Neuronal stem cell (in vitro differentiated cells): ENCODE data around the gene RAPGEF2.
"Not testable (repeated sequence)": the region's sequence is repeated elsewhere in the genome, so short reads cannot be mapped to it uniquely, and the experiment has no call there.

ENCODE experiments used
- DNase-seq: peaks from one replicate; pipeline ENCODE4 v3.0.0-alpha.2; 2013; ENCODE audit warnings: low spot score
- H2AFZ ChIP-seq: one replicate; pipeline ENCODE4 v1.6.1; 2013; ENCODE audit warnings: mild to moderate bottlenecking, low read length, inconsistent platforms
- H2AK5ac ChIP-seq: 2 replicates; pipeline ENCODE4 v1.6.1; 2013; ENCODE audit warnings: low read depth, mild to moderate bottlenecking, inconsistent platforms, low read length, moderate library complexity, mixed read lengths
- H2BK120ac ChIP-seq: 2 replicates; pipeline ENCODE4 v1.6.1; 2013; ENCODE audit warnings: low read depth, mild to moderate bottlenecking, inconsistent platforms, low read length, moderate library complexity, mixed read lengths
- H2BK12ac ChIP-seq: one replicate; pipeline ENCODE4 v1.6.1; 2013; ENCODE audit warnings: low read length, inconsistent platforms
- H2BK15ac ChIP-seq: 2 replicates; pipeline ENCODE4 v1.6.1; 2013; ENCODE audit warnings: mild to moderate bottlenecking, low read length, inconsistent platforms, mixed read lengths
- H2BK5ac ChIP-seq: one replicate; pipeline ENCODE4 v1.6.1; 2013; ENCODE audit warnings: inconsistent platforms, mild to moderate bottlenecking, low read length, moderate library complexity
- H3K14ac ChIP-seq: one replicate; pipeline ENCODE4 v1.6.1; 2013; ENCODE audit warnings: low read length, inconsistent platforms
- H3K18ac ChIP-seq: 2 replicates; pipeline ENCODE4 v1.6.1; 2013; ENCODE audit warnings: low read length, inconsistent platforms
- H3K23ac ChIP-seq: 2 replicates; pipeline ENCODE4 v1.6.1; 2013; ENCODE audit warnings: low read depth, mild to moderate bottlenecking, mixed read lengths, low read length, inconsistent platforms; ENCODE audit not compliant: poor library complexity
- H3K27ac ChIP-seq: replicated peaks from 3 replicates; pipeline ENCODE4 v1.5.1; 2013; ENCODE audit warnings: low read length, inconsistent platforms
- H3K27me3 ChIP-seq, 3 experiments: 2 replicates each; pipeline ENCODE4 v1.6.1; 2013; ENCODE audit warnings: low read length in 3 of 3, mild to moderate bottlenecking in 2 of 3, inconsistent platforms in 1 of 3, low read depth in 1 of 3, mixed read lengths in 1 of 3, moderate library complexity in 1 of 3; ENCODE audit not compliant: control insufficient read depth in 3 of 3, insufficient read depth in 3 of 3
- H3K36me3 ChIP-seq, 2 donors: replicated peaks in 1 of 2; 2 replicates each; pipeline ENCODE4 v1.6.1; 2013; ENCODE audit warnings: low read length in 2 of 2; ENCODE audit not compliant: control insufficient read depth in 2 of 2, insufficient read depth in 2 of 2
- H3K4ac ChIP-seq: 2 replicates; pipeline ENCODE4 v1.6.1; 2013; ENCODE audit warnings: inconsistent platforms, mild to moderate bottlenecking, low read length, moderate library complexity
- H3K4me1 ChIP-seq, 2 donors: 1 replicate in 1 of 2; 2 replicates in 1 of 2; pipeline ENCODE4 v1.6.1; 2013; ENCODE audit warnings: low read length in 2 of 2, low read depth in 1 of 2; ENCODE audit not compliant: control insufficient read depth in 2 of 2, insufficient read depth in 1 of 2
- H3K4me2 ChIP-seq: one replicate; pipeline ENCODE4 v1.6.1; 2013; ENCODE audit warnings: mild to moderate bottlenecking, low read length, inconsistent platforms; ENCODE audit not compliant: insufficient read depth, poor library complexity, severe bottlenecking
- H3K4me3 ChIP-seq, 2 donors: 2 replicates each; pipeline ENCODE4 v1.5.1; 2013; ENCODE audit warnings: low read length in 2 of 2, mild to moderate bottlenecking in 2 of 2, inconsistent platforms in 1 of 2, moderate library complexity in 1 of 2
- H3K79me1 ChIP-seq: one replicate; pipeline ENCODE4 v1.6.1; 2013; ENCODE audit warnings: low read depth, mild to moderate bottlenecking, inconsistent platforms, low read length, moderate library complexity
- H3K9ac ChIP-seq: one replicate; pipeline ENCODE4 v1.6.1; 2013; ENCODE audit warnings: mild to moderate bottlenecking, low read depth, low read length, inconsistent platforms; ENCODE audit not compliant: poor library complexity
- H3K9me3 ChIP-seq, 2 donors: replicated peaks in 1 of 2; 2 replicates each; pipeline versions ENCODE3 to v1.6.1; 2013; ENCODE audit warnings: low read length in 2 of 2, mild to moderate bottlenecking in 2 of 2, inconsistent platforms in 1 of 2, low read depth in 1 of 2, mixed read lengths in 1 of 2, moderate library complexity in 1 of 2; ENCODE audit not compliant: control insufficient read depth in 2 of 2, insufficient read depth in 1 of 2
- H4K8ac ChIP-seq: one replicate; pipeline ENCODE4 v1.6.1; 2013; ENCODE audit warnings: low read depth, mild to moderate bottlenecking, inconsistent platforms, low read length, moderate library complexity
- H4K91ac ChIP-seq: one replicate; pipeline ENCODE4 v1.6.1; 2013; ENCODE audit warnings: low read length, low read depth, mild to moderate bottlenecking, inconsistent platforms; ENCODE audit not compliant: poor library complexity
- WGBS, 2 donors: extraction: QIAGEN DNeasy Blood & Tissue Kit; methylation state at CpG; one replicate each; pipeline ENCODE4 v1.1.7; 2013; ENCODE audit warnings: missing lambda C conversion rate in 2 of 2, mixed read lengths in 1 of 2; ENCODE audit not compliant: insufficient read length in 2 of 2, insufficient replicate concordance in 1 of 2; ENCODE audit errors: extremely low coverage in 2 of 2; 5-methylcytosine and 5-hydroxymethylcytosine counted together

The RAPGEF2 gene

DNA sequence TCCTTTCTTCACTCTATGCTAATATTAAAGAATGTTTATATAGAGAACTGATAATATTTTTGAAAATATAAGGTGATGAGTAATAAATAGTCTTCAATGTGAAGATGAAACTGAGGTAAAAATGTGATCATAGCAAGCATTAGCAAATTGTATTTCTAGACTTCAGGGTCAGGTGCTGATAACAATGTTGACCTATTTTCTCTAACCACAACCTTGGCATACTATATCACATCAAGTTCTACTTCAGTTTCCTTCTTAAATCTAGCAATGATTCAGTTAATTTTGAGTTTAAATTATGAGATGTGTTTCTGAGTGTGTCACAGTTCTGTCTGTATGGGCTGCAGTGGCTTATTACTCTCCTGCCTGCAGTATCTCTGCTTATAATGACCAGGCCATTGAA lies 209.4 kb downstream of the RAPGEF2 start:
- H3K9ac ChIP-seq: no peak overlapping the region
- no peak overlapping the region for H3K4me2 ChIP-seq
- H2BK120ac ChIP-seq: no peak overlapping the region
- H3K18ac ChIP-seq: no peak overlapping the region
- H3K27ac ChIP-seq: no peak overlapping the region
- H2AK5ac ChIP-seq: no peak overlapping the region
- H3K79me1 ChIP-seq: peaks cover 1% of the 10 kb centered on the region
- peaks cover 6 to 18% of the 10 kb centered on the region in 2 donors for H3K4me1 ChIP-seq
- H2BK15ac ChIP-seq: no peak overlapping the region
- no peak overlapping the region for H3K4ac ChIP-seq
- no peaks in the 10 kb centered on the region for H3K9me3 ChIP-seq
- no peak overlapping the region for H3K14ac ChIP-seq
- peaks cover 4 to 29% of the 10 kb centered on the region in 2 donors for H3K36me3 ChIP-seq
- H3K27me3 ChIP-seq: no peaks in the 10 kb centered on the region
- no peak for DNase-seq
- no peak overlapping the region for H2BK12ac ChIP-seq
- H4K91ac ChIP-seq: no peak overlapping the region
- H3K23ac ChIP-seq: no peak overlapping the region
- H4K8ac ChIP-seq: no peak overlapping the region
- no peak overlapping the region for H2BK5ac ChIP-seq
- H2AFZ ChIP-seq: no peak overlapping the region
- no peak overlapping the region for H3K4me3 ChIP-seq

DNA sequence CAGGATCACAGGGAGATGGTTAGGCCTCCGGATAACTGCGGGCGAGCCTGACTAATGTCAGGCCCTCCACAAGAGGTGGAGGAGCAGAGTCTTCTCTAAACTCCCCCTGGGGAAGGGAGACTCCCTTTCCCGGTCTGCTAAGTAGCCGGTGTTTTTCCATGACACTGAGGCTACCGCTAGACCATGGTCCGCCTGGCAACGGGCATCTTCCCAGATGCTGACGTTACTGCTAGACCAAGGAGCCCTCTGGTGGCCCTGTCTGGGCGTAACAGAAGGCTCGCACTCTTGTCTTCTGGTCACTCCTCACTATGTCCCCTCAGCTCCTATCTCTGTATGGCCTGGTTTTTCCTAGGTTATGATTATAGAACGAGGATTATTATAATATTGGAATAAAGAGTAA lies 213.0 kb downstream of the RAPGEF2 start:
- H2BK5ac ChIP-seq, H2AFZ ChIP-seq, H3K9me3 ChIP-seq, H3K27me3 ChIP-seq, H2BK12ac ChIP-seq, H3K4me1 ChIP-seq, H3K79me1 ChIP-seq, H3K4me3 ChIP-seq, H3K4me2 ChIP-seq, H2AK5ac ChIP-seq, H3K27ac ChIP-seq, H3K9ac ChIP-seq, DNase-seq, H2BK15ac ChIP-seq, H3K18ac ChIP-seq, H4K91ac ChIP-seq, H2BK120ac ChIP-seq, H3K23ac ChIP-seq, H3K14ac ChIP-seq, H3K4ac ChIP-seq, H4K8ac ChIP-seq: not testable (repeated sequence)
- WGBS, 2 donors: no CpG with 5 or more reads among the region's 12 CpGs
- H3K36me3 ChIP-seq: peaks cover 4 to 31% of the 10 kb centered on the region in 2 donors

DNA sequence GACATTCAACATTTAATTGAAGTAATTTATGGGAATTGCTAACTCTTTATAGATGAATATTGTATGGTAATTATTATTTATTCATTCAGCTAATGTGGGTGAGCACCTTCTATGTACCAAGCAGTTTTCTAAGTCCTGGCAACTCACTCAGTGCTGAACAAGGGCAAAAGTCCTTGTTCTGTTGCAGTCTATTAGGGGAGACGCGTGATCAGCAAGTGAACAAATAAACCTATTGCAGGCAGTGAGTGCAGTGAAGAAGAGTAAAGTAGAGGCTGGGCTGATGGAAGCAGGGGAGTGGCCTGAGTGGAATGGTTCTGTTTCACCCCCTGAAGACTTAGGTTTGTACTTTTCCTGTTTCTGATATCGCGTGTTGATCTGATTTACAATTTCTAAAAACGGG lies 214.3 kb downstream of the RAPGEF2 start:
- no CpG with 5 or more reads among the region's 5 CpGs for WGBS, 2 donors
- no peak for DNase-seq

DNA sequence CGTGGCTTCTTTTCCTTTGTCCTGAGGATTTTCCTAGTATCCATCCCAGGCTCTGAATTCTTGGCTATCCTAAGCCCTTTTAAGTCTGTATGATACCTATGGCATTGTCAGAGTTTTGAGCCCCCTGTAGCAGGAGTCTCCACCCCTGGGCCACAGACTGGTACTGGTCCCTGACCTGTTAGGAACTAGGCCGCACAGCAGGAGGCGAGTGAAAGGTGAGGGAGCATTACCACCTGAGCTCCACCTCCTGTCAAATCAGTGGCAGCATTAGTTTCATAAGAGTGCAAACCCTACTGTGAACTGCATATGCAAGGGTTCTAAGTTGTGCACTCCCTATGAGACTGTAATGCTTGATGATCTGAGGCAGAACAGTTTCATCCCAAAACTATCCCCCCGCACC lies 216.1 kb downstream of the RAPGEF2 start:
- Histone ChIP-seq H3K4me1 (peaks cover 0 to 2% of the 10 kb centered on the region in 2 donors), H4K8ac (no peak overlapping the region), H2AK5ac (no peak overlapping the region), H3K4ac (no peak overlapping the region), H2BK5ac (no peak overlapping the region), H2BK15ac (no peak overlapping the region), H3K14ac (no peak overlapping the region), H3K9ac (no peak overlapping the region), H3K18ac (no peak overlapping the region), H3K27ac (no peak overlapping the region), H2BK12ac (no peak overlapping the region), H3K23ac (no peak overlapping the region), H3K36me3 (peaks cover 5 to 55% of the 10 kb centered on the region in 2 donors), H2AFZ (no peak overlapping the region), H4K91ac (no peak overlapping the region), H3K4me2 (no peak overlapping the region), H2BK120ac (no peak overlapping the region), H3K9me3 (peaks cover 0 to 7% of the 10 kb centered on the region in 2 donors), H3K27me3 (no peaks in the 10 kb centered on the region), H3K79me1 (peaks cover 1% of the 10 kb centered on the region), H3K4me3 (no peak overlapping the region)
- no CpG with 5 or more reads among the region's 4 CpGs for WGBS, 2 donors
- no peak for DNase-seq

More for the DNA sequence above, 214.3 kb downstream of the RAPGEF2 start:
- Histone ChIP-seq H3K27ac (no peak overlapping the region), H3K9me3 (no peaks in the 10 kb centered on the region), H2BK15ac (no peak overlapping the region), H2AFZ (no peak overlapping the region), H3K79me1 (peaks cover 1% of the 10 kb centered on the region), H3K4ac (no peak overlapping the region), H2BK12ac (no peak overlapping the region), H4K8ac (no peak overlapping the region), H3K4me2 (no peak overlapping the region), H3K9ac (no peak overlapping the region), H2AK5ac (no peak overlapping the region), H3K23ac (no peak overlapping the region), H3K4me1 (peaks cover 0 to 2% of the 10 kb centered on the region in 2 donors), H3K18ac (no peak overlapping the region), H4K91ac (no peak overlapping the region), H2BK120ac (no peak overlapping the region), H2BK5ac (no peak overlapping the region), H3K14ac (no peak overlapping the region), H3K4me3 (no peak overlapping the region), H3K36me3 (peaks cover 4 to 39% of the 10 kb centered on the region in 2 donors), H3K27me3 (no peaks in the 10 kb centered on the region)
